Naive B cell (primary cell): ENCODE results near the gene MZT2B. TPM values are rescaled to one million over a fixed set of nuclear protein-coding genes. Genes with fewer than 3 reads are reported as not detected.
"Not testable (repeated sequence)": the region's sequence is repeated elsewhere in the genome, so short reads cannot be mapped to it uniquely, and the experiment has no call there.

Source experiments
- ATAC-seq, 2 donors: fragments of 150-1000 bp; cut with Tn5 transposase; 2 replicates each; pipeline ENCODE4 v1.10.0; 2021; ENCODE audit warnings: low read depth in 2 of 2, mild to moderate bottlenecking in 2 of 2, moderate library complexity in 2 of 2
- DNase-seq: peaks from one replicate; pipeline ENCODE4 v3.0.0; 2022
- H3K27ac Mint-ChIP-seq, 6 donors: one replicate each; pipeline ENCODE4 v1.8.0; 2020 to 2022; ENCODE audit warnings: mild to moderate bottlenecking in 6 of 6, mixed read lengths in 6 of 6, moderate library complexity in 5 of 6, inconsistent platforms in 2 of 6
- H3K27me3 Mint-ChIP-seq, 3 donors: one replicate each; pipeline ENCODE4 v1.8.0; 2021 to 2022; ENCODE audit warnings: mixed read lengths in 3 of 3, mild to moderate bottlenecking in 1 of 3
- H3K36me3 Mint-ChIP-seq, 2 donors: one replicate each; pipeline ENCODE4 v1.8.0; 2020 to 2022; ENCODE audit warnings: mixed read lengths in 2 of 2, inconsistent platforms in 1 of 2, mild to moderate bottlenecking in 1 of 2
- H3K4me1 Mint-ChIP-seq, 3 donors: one replicate each; pipeline ENCODE4 v1.8.0; 2020 to 2022; ENCODE audit warnings: mixed read lengths in 3 of 3, inconsistent platforms in 1 of 3, mild to moderate bottlenecking in 1 of 3, moderate library complexity in 1 of 3
- H3K4me3 Mint-ChIP-seq, 8 donors: one replicate each; pipeline ENCODE4 v1.8.0; 2020 to 2022; ENCODE audit warnings: mild to moderate bottlenecking in 8 of 8, mixed read lengths in 8 of 8, moderate library complexity in 8 of 8, inconsistent platforms in 2 of 8
- H3K9me3 Mint-ChIP-seq, 7 donors: one replicate each; pipeline ENCODE4 v1.8.0; 2020 to 2022; ENCODE audit warnings: mixed read lengths in 7 of 7, mild to moderate bottlenecking in 5 of 7, inconsistent platforms in 2 of 7, moderate library complexity in 1 of 7
- polyA plus RNA-seq, 6 donors: library from polyadenylated mRNA; unstranded; fragments of 300-500 nt; fragmentation: Illumina TruSeq; gene quantifications; one replicate each; pipeline ENCODE4 v1.2.3, GENCODE V29; 2021; ENCODE audit warnings: low read depth in 6 of 6

Gene MZT2B
- polyA plus RNA-seq, 6 donors from 2014 or later, result 118 to 165 (median 141) TPM

DNA sequence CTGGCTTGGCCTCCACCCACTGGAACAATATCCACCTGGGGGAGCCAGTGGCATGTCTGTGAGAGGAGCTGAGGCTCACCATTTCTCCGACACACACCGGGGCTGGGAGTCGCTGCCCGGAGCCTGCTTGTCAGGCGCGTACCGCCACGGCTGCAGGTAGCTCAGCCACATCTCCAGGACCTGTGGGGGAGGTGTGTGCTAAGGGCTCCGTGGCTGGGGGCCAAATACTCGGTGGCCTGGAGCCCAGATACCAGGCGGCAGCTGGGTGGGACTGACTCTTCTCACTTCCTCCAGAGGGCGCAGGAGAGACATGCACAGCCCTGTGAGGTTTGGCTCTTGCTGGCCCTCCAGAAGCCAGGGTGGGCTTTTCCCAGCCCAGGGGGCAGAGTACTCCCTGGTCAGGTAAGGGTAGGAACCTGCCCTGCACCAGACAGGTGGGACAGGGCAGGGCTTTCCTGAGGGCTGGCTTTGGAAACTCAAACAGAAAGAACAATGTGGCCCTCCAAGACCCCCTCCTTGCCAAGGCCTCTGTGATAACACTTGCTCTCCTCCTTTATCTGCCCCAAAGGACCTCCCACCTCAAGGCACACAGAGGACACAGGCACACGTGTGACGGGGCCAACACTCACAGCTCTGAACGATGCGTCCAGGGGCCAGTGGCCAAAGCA is 26.0 kb upstream of the MZT2B start:
- H3K9me3 Mint-ChIP-seq, H3K36me3 Mint-ChIP-seq, H3K27me3 Mint-ChIP-seq: not testable (repeated sequence)
- Mint-ChIP-seq H3K4me1 (peaks cover 22 to 37% (median 25%) of the 10 kb centered on the region in 3 donors), H3K27ac (peak overlapping the region; percentile 53 to 92 (median 78)), H3K4me3 (peak overlapping the region in 3 of 8 donors; percentile 10 to 18 (median 15))
- ATAC-seq (peak in 1 of 2 donors; percentile 13), DNase-seq (peak; percentile 27)

DNA sequence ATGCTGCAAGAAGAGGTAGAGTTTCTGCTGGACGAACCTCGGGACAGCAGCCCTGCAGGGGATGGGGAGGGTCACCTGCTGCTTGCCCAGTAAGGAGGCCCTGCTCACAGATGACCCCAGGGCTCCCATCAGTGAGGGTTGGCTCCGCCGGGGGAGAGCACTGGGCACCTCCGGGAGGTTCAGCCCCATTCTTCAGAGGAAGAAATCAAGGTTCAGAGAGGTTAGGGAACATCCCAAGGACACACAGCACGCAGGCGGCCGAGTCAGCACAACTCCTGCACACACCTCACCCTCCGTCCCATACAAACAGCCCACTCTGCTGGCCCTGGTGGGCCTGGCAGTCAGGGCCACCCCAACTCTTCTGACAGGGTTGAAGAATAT is 25.4 kb upstream of the MZT2B start:
- peak overlapping the region in 5 of 6 donors; percentile 67 to 92 (median 86) for H3K27ac Mint-ChIP-seq
- H3K4me3 Mint-ChIP-seq, result peak overlapping the region in 2 of 8 donors; percentile 15 to 18
- peaks cover 0 to 7% of the 10 kb centered on the region in 2 donors for H3K36me3 Mint-ChIP-seq

DNA sequence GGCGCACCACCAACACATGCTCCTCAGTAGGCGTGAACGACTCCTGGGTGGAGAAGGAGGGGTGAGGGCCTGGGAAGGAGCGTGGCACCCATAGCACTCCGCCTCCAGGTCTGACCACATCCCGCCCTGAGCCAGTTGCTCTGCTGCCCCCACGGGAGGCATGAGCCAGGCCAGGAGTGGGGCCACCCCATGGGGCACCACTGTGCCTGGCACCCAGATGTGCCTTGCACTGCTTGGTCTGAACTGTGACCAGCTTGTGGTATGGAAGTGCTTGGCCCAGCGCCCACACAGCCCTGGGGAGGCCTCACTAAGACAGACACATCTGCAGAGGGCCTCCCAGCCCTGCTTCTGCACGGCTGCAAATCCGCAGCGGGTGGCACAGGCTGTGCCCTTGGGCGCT is 24.7 kb upstream of the MZT2B start:
- not testable (repeated sequence) for H3K27me3 Mint-ChIP-seq, H3K9me3 Mint-ChIP-seq, H3K36me3 Mint-ChIP-seq
- Mint-ChIP-seq H3K4me3 (peak overlapping the region in 5 of 8 donors; percentile 42 to 76 (median 58)), H3K4me1 (peaks cover 25 to 37% (median 25%) of the 10 kb centered on the region in 3 donors), H3K27ac (peak overlapping the region; percentile 89 to 98 (median 96))
- DNase-seq (peak; percentile 37), ATAC-seq (peak; percentile 34 to 44)

More for the DNA sequence above, 25.4 kb upstream of the MZT2B start:
- no peak for DNase-seq
- ATAC-seq, result no peak
- H3K9me3 Mint-ChIP-seq, result no peaks in the 10 kb centered on the region
- no peaks in the 10 kb centered on the region for H3K27me3 Mint-ChIP-seq
- H3K4me1 Mint-ChIP-seq, result peaks cover 25 to 37% (median 25%) of the 10 kb centered on the region in 3 donors

- DNase-seq (peak; percentile 79), ATAC-seq (peak; percentile 88 to 90)
- Mint-ChIP-seq H3K27ac (peak overlapping the region; percentile 89 to 98 (median 96)), H3K4me1 (peaks cover 25 to 37% (median 25%) of the 10 kb centered on the region in 3 donors), H3K4me3 (peak overlapping the region; percentile 26 to 76 (median 65))
- H3K9me3 Mint-ChIP-seq, H3K27me3 Mint-ChIP-seq, H3K36me3 Mint-ChIP-seq: not testable (repeated sequence)
Measured at GRCh38 chr2:130157825-130158514, 24.1 kb upstream of the MZT2B start.

- DNase-seq, result no peak
- Mint-ChIP-seq H3K27ac (peak overlapping the region; percentile 89 to 98 (median 96)), H3K36me3 (peaks cover 0 to 7% of the 10 kb centered on the region in 2 donors), H3K27me3 (no peaks in the 10 kb centered on the region), H3K4me1 (peaks cover 25 to 37% (median 25%) of the 10 kb centered on the region in 3 donors), H3K4me3 (peak overlapping the region in 6 of 8 donors; percentile 51 to 76 (median 69)), H3K9me3 (no peaks in the 10 kb centered on the region)
- ATAC-seq, result no peak
Measured at GRCh38 chr2:130158631-130159030, 23.4 kb upstream of the MZT2B start.

DNA sequence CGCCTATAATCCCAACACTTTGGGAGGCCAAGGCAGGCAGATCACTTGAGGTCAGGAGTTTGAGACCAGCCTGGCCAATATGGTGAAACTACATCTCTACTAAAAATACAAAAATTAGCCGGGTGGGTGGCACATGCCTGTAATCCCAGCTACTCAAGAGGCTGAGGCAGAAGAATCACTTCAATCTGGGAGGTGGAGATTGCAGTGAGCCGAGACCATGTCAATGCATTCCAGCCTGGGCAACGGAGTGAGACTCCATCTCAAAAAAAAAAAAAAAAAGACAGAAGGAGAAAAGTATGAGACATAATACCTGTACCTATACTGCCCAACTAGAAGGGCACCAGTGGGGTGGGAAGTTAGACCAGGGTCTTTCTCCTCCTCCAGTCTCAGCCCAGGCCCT is 22.7 kb upstream of the MZT2B start:
- not testable (repeated sequence) for DNase-seq, H3K36me3 Mint-ChIP-seq, H3K27me3 Mint-ChIP-seq, H3K4me3 Mint-ChIP-seq, ATAC-seq, H3K9me3 Mint-ChIP-seq
- H3K27ac Mint-ChIP-seq, result peak overlapping the region; percentile 54 to 98 (median 82)
- peaks cover 25 to 37% (median 25%) of the 10 kb centered on the region in 3 donors for H3K4me1 Mint-ChIP-seq

DNA sequence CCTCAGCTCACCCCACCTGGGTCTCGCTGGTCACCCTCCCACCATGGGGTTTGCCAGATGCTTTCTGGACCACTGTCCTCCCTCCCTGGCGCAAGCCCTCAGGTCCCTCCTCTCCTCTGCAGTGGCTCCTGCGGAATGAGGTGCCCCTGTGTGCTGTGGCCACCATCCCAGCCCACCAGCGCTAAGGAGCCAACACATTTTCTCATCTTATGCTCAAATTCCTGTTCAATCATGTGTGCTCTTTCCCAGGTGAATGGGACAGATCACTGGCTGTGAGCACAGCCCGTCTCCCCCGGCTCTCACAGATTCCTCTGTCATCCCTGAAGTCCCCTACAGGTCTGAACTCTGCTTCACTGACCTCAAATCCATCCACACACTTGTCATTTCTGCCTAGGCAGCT is 21.9 kb upstream of the MZT2B start:
- DNase-seq, result no peak
- no peaks in the 10 kb centered on the region for H3K9me3 Mint-ChIP-seq
- peak overlapping the region in 5 of 6 donors; percentile 74 to 97 (median 91) for H3K27ac Mint-ChIP-seq
- H3K27me3 Mint-ChIP-seq, result no peaks in the 10 kb centered on the region
- H3K4me3 Mint-ChIP-seq, result peak overlapping the region in 4 of 8 donors; percentile 6 to 56 (median 12)
- peaks cover 0 to 4% of the 10 kb centered on the region in 2 donors for H3K36me3 Mint-ChIP-seq
- peaks cover 23 to 37% (median 25%) of the 10 kb centered on the region in 3 donors for H3K4me1 Mint-ChIP-seq
- ATAC-seq, result no peak

GRCh38 chr2:130160838-130161705 is 21.0 kb upstream of the MZT2B start:
- H3K36me3 Mint-ChIP-seq, H3K4me3 Mint-ChIP-seq, H3K27me3 Mint-ChIP-seq, ATAC-seq, H3K9me3 Mint-ChIP-seq, DNase-seq: not testable (repeated sequence)
- peak overlapping the region in 3 of 6 donors; percentile 74 to 92 (median 87) for H3K27ac Mint-ChIP-seq
- peaks cover 21 to 36% (median 25%) of the 10 kb centered on the region in 3 donors for H3K4me1 Mint-ChIP-seq

GRCh38 chr2:130162486-130162885 is 19.6 kb upstream of the MZT2B start:
- H3K4me1 Mint-ChIP-seq, result peaks cover 15 to 23% (median 19%) of the 10 kb centered on the region in 3 donors
- H3K4me3 Mint-ChIP-seq, ATAC-seq, DNase-seq, H3K27me3 Mint-ChIP-seq, H3K9me3 Mint-ChIP-seq, H3K36me3 Mint-ChIP-seq: not testable (repeated sequence)
- peak overlapping the region in 1 of 6 donors; percentile 14 for H3K27ac Mint-ChIP-seq

DNA sequence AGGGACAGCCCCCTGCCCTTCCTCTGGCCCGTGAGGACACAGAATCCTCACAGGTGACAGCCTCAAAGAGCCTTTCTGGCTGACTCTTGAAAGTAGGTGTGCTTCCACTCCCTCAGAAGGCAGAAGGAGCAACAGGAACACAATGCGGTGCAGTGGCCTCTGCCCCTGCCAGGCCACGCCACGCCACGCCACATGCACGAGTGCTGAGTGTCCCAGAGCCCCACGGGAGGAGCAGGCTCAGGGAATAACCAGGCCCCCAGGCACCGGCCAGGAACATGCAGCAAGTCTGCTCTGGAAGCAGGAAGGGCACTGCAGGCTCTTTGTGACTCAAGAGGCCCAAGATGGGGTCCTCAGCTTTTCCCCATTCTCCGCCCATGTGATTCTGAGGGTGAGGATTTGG is 19.1 kb upstream of the MZT2B start:
- ATAC-seq, result no peak
- Mint-ChIP-seq H3K36me3 (peaks cover 0 to 5% of the 10 kb centered on the region in 2 donors), H3K4me3 (no peak overlapping the region), H3K9me3 (no peaks in the 10 kb centered on the region), H3K27ac (no peak overlapping the region), H3K4me1 (peaks cover 10 to 18% (median 14%) of the 10 kb centered on the region in 3 donors), H3K27me3 (no peaks in the 10 kb centered on the region)
- DNase-seq, result no peak

DNA sequence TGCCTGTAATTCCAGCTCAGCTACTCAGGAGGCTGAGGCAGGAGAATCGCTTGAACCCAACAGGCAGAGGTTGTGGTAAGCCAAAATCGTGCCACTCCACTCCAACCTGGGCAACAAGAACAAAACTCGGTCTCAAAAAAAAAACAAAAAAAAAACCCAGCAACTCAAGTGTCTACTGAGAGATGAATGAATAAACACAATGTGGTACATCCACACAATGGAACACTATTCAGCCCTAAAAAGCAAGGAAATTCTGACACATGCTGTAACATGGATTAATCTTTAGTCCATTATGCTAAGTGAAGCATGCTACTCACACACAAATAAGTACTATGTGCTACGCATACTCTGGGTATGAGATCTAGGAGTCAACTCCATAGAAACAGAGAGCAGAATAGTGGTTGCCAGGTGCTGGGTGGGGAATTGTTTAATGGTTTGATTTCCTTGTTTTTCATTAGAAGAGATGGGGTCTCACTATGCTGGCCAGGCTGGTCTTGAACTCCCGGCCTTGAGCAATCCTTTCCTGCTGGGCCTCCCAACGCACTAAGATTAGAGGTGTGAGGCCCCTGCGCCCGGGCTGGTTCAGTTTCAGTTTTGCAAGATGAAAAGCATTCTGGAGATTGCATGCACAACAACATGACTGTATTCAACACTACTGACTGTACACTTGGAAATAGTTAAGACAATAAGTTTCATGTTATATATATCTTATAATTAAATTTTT is 16.6 kb upstream of the MZT2B start:
- Mint-ChIP-seq H3K27ac (no peak overlapping the region), H3K9me3 (no peaks in the 10 kb centered on the region), H3K4me1 (peaks cover 0 to 3% (median 0%) of the 10 kb centered on the region in 3 donors), H3K27me3 (no peaks in the 10 kb centered on the region), H3K36me3 (peaks cover 5% of the 10 kb centered on the region in 2 donors), H3K4me3 (no peak overlapping the region)
- DNase-seq (no peak), ATAC-seq (no peak)

GRCh38 chr2:130166611-130167010 is 15.5 kb upstream of the MZT2B start:
- not testable (repeated sequence) for H3K4me1 Mint-ChIP-seq, H3K36me3 Mint-ChIP-seq, H3K9me3 Mint-ChIP-seq, DNase-seq, ATAC-seq, H3K27ac Mint-ChIP-seq, H3K27me3 Mint-ChIP-seq
- H3K4me3 Mint-ChIP-seq, result peak overlapping the region in 1 of 8 donors; percentile 15

- H3K27me3 Mint-ChIP-seq, H3K4me3 Mint-ChIP-seq, H3K27ac Mint-ChIP-seq, ATAC-seq, H3K9me3 Mint-ChIP-seq, H3K36me3 Mint-ChIP-seq, DNase-seq, H3K4me1 Mint-ChIP-seq: not testable (repeated sequence)
Measured at GRCh38 chr2:130169163-130169562, 12.9 kb upstream of the MZT2B start.
